HG03432 (cell line): Measurements from ENCODE around the gene ZC3H4.
"Not testable (repeated sequence)": the region's sequence is repeated elsewhere in the genome, so short reads cannot be mapped to it uniquely, and the experiment has no call there.

ENCODE experiments used
- ATAC-seq: cut with Tn5 transposase; IDR thresholded peaks from one replicate; pipeline ENCODE4 v1.9.1; 2021; ENCODE audit warnings: mild to moderate bottlenecking, moderate library complexity; ENCODE audit not compliant: unreplicated experiment

The ZC3H4 gene

GRCh38 chr19:47109177-47109540 is 4.4 kb downstream of the ZC3H4 start:
- no peak for ATAC-seq

GRCh38 chr19:47107953-47108746 is 5.4 kb downstream of the ZC3H4 start:
- ATAC-seq, result no peak

GRCh38 chr19:47107202-47107952 is 6.2 kb downstream of the ZC3H4 start:
- no peak for ATAC-seq

GRCh38 chr19:47106821-47107201 is 6.8 kb downstream of the ZC3H4 start:
- ATAC-seq, result no peak

GRCh38 chr19:47105874-47106273 is 7.7 kb downstream of the ZC3H4 start:
- ATAC-seq, result no peak

GRCh38 chr19:47104680-47105079 is 8.9 kb downstream of the ZC3H4 start:
- ATAC-seq, result no peak

GRCh38 chr19:47102346-47103060 is 11.1 kb downstream of the ZC3H4 start:
- no peak for ATAC-seq

GRCh38 chr19:47101116-47101515 is 12.5 kb downstream of the ZC3H4 start:
- not testable (repeated sequence) for ATAC-seq

GRCh38 chr19:47100290-47100689 is 13.3 kb downstream of the ZC3H4 start:
- no peak for ATAC-seq

GRCh38 chr19:47099576-47100050 is 14.0 kb downstream of the ZC3H4 start:
- no peak for ATAC-seq

GRCh38 chr19:47098608-47099007 is 15.0 kb downstream of the ZC3H4 start:
- no peak for ATAC-seq

GRCh38 chr19:47097396-47098201 is 16.0 kb downstream of the ZC3H4 start:
- ATAC-seq, result no peak

- ATAC-seq, result no peak
These were observed 16.9 kb downstream of the ZC3H4 start for GRCh38 chr19:47096721-47097120.

GRCh38 chr19:47096100-47096704 is 17.4 kb downstream of the ZC3H4 start:
- ATAC-seq, result no peak

- ATAC-seq, result no peak
These were observed 18.0 kb downstream of the ZC3H4 start for GRCh38 chr19:47095476-47096099.

GRCh38 chr19:47094557-47095475 is 18.8 kb downstream of the ZC3H4 start:
- no peak for ATAC-seq

GRCh38 chr19:47093841-47094240 is 19.7 kb downstream of the ZC3H4 start:
- ATAC-seq, result peak; percentile 43

- no peak for ATAC-seq
These were observed 20.3 kb downstream of the ZC3H4 start for GRCh38 chr19:47093254-47093653.
